DMS114 treated with DMSO at 0.1 percent for 48 hours (cell line): ENCODE measurements around the gene PWWP3B.
A peak's percentile ranks its signal among the peaks of the same experiment; 100 is the strongest.
"Not testable (repeated sequence)": the region's sequence is repeated elsewhere in the genome, so short reads cannot be mapped to it uniquely, and the experiment has no call there.

Experiments used
- DNase-seq: peaks from one replicate; lab custom pipeline; 2025; ENCODE audit not compliant: unreplicated experiment; lab: John Stamatoyannopoulos, UW

Gene PWWP3B

GRCh38 chrX:106168107-106168506 is at the start of gene PWWP3B:
PWWP3B (plus strand) TSS chrX:106168305; CDS start chrX:106205433, 37,128 bp downstream.
- DNase-seq = no peak

GRCh38 chrX:106139048-106139447 is 29.1 kb upstream of the PWWP3B start:
- DNase-seq = no peak

GRCh38 chrX:106144755-106145639 is 23.1 kb upstream of the PWWP3B start:
- DNase-seq = no peak

- DNase-seq = no peak
These were observed 17.4 kb upstream of the PWWP3B start for GRCh38 chrX:106150701-106151100.

- no peak for DNase-seq
These were observed 8.2 kb upstream of the PWWP3B start for GRCh38 chrX:106159861-106160282.

- DNase-seq = peak; percentile 19
These were observed 2.2 kb downstream of the PWWP3B start for GRCh38 chrX:106170318-106170717.

GRCh38 chrX:106171293-106171820 is 3.3 kb downstream of the PWWP3B start:
- no peak for DNase-seq

GRCh38 chrX:106177106-106177981 is 9.2 kb downstream of the PWWP3B start:
- DNase-seq = no peak

- no peak for DNase-seq
These were observed 9.8 kb downstream of the PWWP3B start for GRCh38 chrX:106177982-106178321.

- no peak for DNase-seq
These were observed 10.7 kb downstream of the PWWP3B start for GRCh38 chrX:106178826-106179225.

GRCh38 chrX:106183685-106184084 is 15.6 kb downstream of the PWWP3B start:
- DNase-seq = not testable (repeated sequence)

GRCh38 chrX:106201502-106202178 is 33.5 kb downstream of the PWWP3B start:
- no peak for DNase-seq

GRCh38 chrX:106203315-106203714 is 35.2 kb downstream of the PWWP3B start:
- no peak for DNase-seq

GRCh38 chrX:106208154-106208553 is 40.0 kb downstream of the PWWP3B start:
- no peak for DNase-seq
